HEK293 (cell line): ENCODE results near the gene ATXN7.

ENCODE experiments used
- TCF7L2 ChIP-seq: IDR thresholded peaks from 2 replicates; pipeline ENCODE4 v1.6.1; 2011; ENCODE audit warnings: low read depth, mild to moderate bottlenecking, inconsistent platforms, low read length, moderate library complexity, borderline replicate concordance
- TRIM28 ChIP-seq: IDR thresholded peaks from 2 replicates; pipeline ENCODE4 v1.6.1; 2011; ENCODE audit warnings: low read length, control low read depth, borderline replicate concordance
- ZBTB44 ChIP-seq: fragments of 450-650 bp; IDR thresholded peaks from 2 replicates; pipeline ENCODE4 v1.5.1; 2018; ENCODE audit warnings: missing biosample characterization, mild to moderate bottlenecking, missing genetic modification characterization
- ZNF221 ChIP-seq: fragments of 450-650 bp; formaldehyde crosslinking; IDR thresholded peaks from 2 replicates; pipeline ENCODE4 v1.5.1; 2017; ENCODE audit warnings: missing biosample characterization, missing genetic modification characterization, borderline replicate concordance
- ZNF23 ChIP-seq: fragments of 450-650 bp; formaldehyde crosslinking; IDR thresholded peaks from 2 replicates; pipeline ENCODE4 v1.5.1; 2016; ENCODE audit warnings: missing biosample characterization, missing genetic modification characterization, borderline replicate concordance
- ZNF335 ChIP-seq: fragments of 450-650 bp; formaldehyde crosslinking; conservative IDR thresholded peaks from 2 replicates; pipeline ENCODE4 v1.5.1; 2016; ENCODE audit warnings: missing biosample characterization, missing genetic modification characterization
- ZNF426 ChIP-seq: fragments of 450-650 bp; formaldehyde crosslinking; IDR thresholded peaks from 2 replicates; pipeline ENCODE4 v1.5.1; 2017; ENCODE audit warnings: missing biosample characterization, missing genetic modification characterization, mild to moderate bottlenecking, inconsistent platforms, moderate library complexity
- ZNF449 ChIP-seq: fragments of 450-650 bp; formaldehyde crosslinking; IDR thresholded peaks from 2 replicates; pipeline ENCODE4 v1.5.1; 2017; ENCODE audit warnings: missing biosample characterization, mild to moderate bottlenecking, missing genetic modification characterization, moderate library complexity
- ZNF549 ChIP-seq: fragments of 450-650 bp; IDR thresholded peaks from 2 replicates; pipeline ENCODE4 v1.5.1; 2018; ENCODE audit warnings: missing biosample characterization, missing genetic modification characterization, mild to moderate bottlenecking, inconsistent platforms, moderate library complexity
- ZNF707 ChIP-seq: fragments of 450-650 bp; formaldehyde crosslinking; IDR thresholded peaks from 2 replicates; pipeline ENCODE4 v1.5.1; 2016; ENCODE audit warnings: missing biosample characterization, missing genetic modification characterization
- ZNF792 ChIP-seq: fragments of 450-650 bp; formaldehyde crosslinking; IDR thresholded peaks from 2 replicates; pipeline ENCODE4 v1.5.1; 2016; ENCODE audit warnings: missing biosample characterization, missing genetic modification characterization
- TF ChIP-seq, protein P1 (sequence below): fragments of 450-650 bp; formaldehyde crosslinking; IDR thresholded peaks from 2 replicates; pipeline ENCODE4 v1.5.1; 2016; ENCODE audit warnings: missing biosample characterization, missing genetic modification characterization

DNA sequence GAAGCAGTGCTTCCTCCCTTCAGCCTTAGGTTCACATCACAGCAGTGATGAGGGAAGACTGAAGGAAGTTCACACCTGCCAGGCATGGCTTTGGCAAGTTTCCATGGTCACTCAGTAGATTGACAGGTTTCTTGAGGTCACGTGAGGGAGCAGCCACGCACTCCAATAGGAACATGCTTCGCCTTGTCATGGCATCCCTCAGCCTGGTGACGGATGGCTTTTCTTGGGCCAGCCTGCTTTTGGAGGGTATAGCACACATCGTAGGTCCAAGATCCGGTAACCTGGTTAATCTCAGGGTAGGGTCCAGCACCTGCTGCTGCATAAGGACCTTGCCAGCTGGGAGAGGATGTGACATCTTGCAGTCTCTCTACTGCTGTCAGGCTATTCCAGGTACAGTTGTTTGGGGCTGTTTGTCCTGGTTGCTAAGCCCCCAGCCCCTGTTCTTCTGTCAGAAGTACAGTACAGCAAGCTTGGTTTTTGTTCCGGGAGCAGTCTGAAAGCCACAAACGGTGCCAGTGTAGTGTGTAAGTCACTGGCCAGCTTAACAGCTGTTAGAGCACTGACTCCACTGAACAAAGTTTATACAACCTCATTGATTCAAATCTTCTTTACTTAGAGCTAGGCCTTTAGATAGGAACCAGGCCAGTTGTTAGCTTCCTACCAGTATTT, 117.3 kb downstream of the ATXN7 start:
- TF ChIP-seq ZNF426 (tag by site-specific recombination) (no peak), ZNF792 (no peak), ZNF221 (tag by site-specific recombination) (no peak), ZNF23 (tag by site-specific recombination) (no peak), ZNF707 (no peak), ZNF549 (no peak), TCF7L2 (no peak), ZNF335 (no peak), TRIM28 (no peak), ZNF449 (tag by site-specific recombination) (no peak), ZBTB44 (tag by site-specific recombination) (no peak)
- TF ChIP-seq, protein P1, sequence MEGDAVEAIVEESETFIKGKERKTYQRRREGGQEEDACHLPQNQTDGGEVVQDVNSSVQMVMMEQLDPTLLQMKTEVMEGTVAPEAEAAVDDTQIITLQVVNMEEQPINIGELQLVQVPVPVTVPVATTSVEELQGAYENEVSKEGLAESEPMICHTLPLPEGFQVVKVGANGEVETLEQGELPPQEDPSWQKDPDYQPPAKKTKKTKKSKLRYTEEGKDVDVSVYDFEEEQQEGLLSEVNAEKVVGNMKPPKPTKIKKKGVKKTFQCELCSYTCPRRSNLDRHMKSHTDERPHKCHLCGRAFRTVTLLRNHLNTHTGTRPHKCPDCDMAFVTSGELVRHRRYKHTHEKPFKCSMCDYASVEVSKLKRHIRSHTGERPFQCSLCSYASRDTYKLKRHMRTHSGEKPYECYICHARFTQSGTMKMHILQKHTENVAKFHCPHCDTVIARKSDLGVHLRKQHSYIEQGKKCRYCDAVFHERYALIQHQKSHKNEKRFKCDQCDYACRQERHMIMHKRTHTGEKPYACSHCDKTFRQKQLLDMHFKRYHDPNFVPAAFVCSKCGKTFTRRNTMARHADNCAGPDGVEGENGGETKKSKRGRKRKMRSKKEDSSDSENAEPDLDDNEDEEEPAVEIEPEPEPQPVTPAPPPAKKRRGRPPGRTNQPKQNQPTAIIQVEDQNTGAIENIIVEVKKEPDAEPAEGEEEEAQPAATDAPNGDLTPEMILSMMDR (tag by site-specific recombination), result no peak
